GM23338 (cell line): ENCODE results near the gene DUSP1.

Source experiments
- CTCF ChIP-seq, 2 experiments: fragments of 200-600 bp in 1 of 2; sonication (generic) in 1 of 2; conservative IDR thresholded peaks; 2 replicates each; pipeline versions ENCODE4 v1.5.1 to v1.6.1; 2016 to 2017; ENCODE audit warnings: antibody characterized with exemption in 2 of 2, low read depth in 2 of 2, mild to moderate bottlenecking in 2 of 2, moderate library complexity in 1 of 2
- EZH2phosphoT487 ChIP-seq: fragments of 200-600 bp; sonication (generic); IDR thresholded peaks from one replicate; pipeline ENCODE4 v1.8.1; 2018; ENCODE audit warnings: antibody characterized with exemption; ENCODE audit not compliant: unreplicated experiment

- no peak for TF ChIP-seq CTCF (conservative IDR thresholded peaks at IDR 0.05; ENCODE audit: low read depth in 2 of 2)
- no peak for TF ChIP-seq EZH2phosphoT487
Observed at GRCh38 chr5:172754596-172755356, 16.2 kb downstream of the DUSP1 start.
